Fibroblast of lung (primary cell): Measurements from ENCODE around the gene PHLDA2. TPM values are rescaled to one million over a fixed set of nuclear protein-coding genes. Genes with fewer than 3 reads are reported as not detected.

Experiments
- DNase-seq, 2 donors: peaks; one replicate each; pipeline versions ENCODE4 v3.0.0 to v3.0.0-alpha.2; 2010; ENCODE audit warnings: low read depth in 2 of 2
- H2AFZ ChIP-seq: 2 replicates; pipeline ENCODE4 v1.5.1; 2012; ENCODE audit warnings: low read length, control low read depth, inconsistent platforms
- H3K27ac ChIP-seq: 2 replicates; pipeline ENCODE4 v1.5.1; 2011; ENCODE audit warnings: low read length, control low read depth; ENCODE audit not compliant: insufficient read depth
- H3K27me3 ChIP-seq: 2 replicates; pipeline ENCODE4 v1.5.1; 2011; ENCODE audit warnings: mild to moderate bottlenecking, low read length; ENCODE audit not compliant: control insufficient read depth, insufficient read depth
- H3K36me3 ChIP-seq: 2 replicates; pipeline ENCODE4 v1.5.1; 2011; ENCODE audit warnings: low read length; ENCODE audit not compliant: control insufficient read depth, insufficient read depth
- H3K4me1 ChIP-seq: 2 replicates; pipeline ENCODE4 v1.5.1; 2011; ENCODE audit warnings: low read length; ENCODE audit not compliant: control insufficient read depth, insufficient read depth; ENCODE audit errors: extremely low read depth
- H3K4me2 ChIP-seq: 2 replicates; pipeline ENCODE4 v1.5.1; 2011; ENCODE audit warnings: low read length, control low read depth; ENCODE audit not compliant: insufficient read depth; ENCODE audit errors: extremely low read depth
- H3K4me3 ChIP-seq, 4 experiments: fragments of 200-600 bp in 1 of 4; sonication (generic) in 1 of 4; replicated peaks in 1 of 4; 2 replicates each; pipeline ENCODE4 v1.5.1; 2011 to 2016; ENCODE audit warnings: low read length in 4 of 4, low read depth in 3 of 4, mild to moderate bottlenecking in 3 of 4, control low read depth in 2 of 4, inconsistent platforms in 1 of 4, mixed read lengths in 1 of 4; ENCODE audit not compliant: insufficient read depth in 1 of 4; ENCODE audit errors: control extremely low read depth in 1 of 4
- H3K79me2 ChIP-seq: 2 replicates; pipeline ENCODE4 v1.5.1; 2012; ENCODE audit warnings: mild to moderate bottlenecking, low read length, inconsistent platforms; ENCODE audit not compliant: control insufficient read depth, insufficient read depth
- H3K9ac ChIP-seq: 2 replicates; pipeline ENCODE4 v1.5.1; 2011; ENCODE audit warnings: mild to moderate bottlenecking, low read length, control low read depth; ENCODE audit not compliant: insufficient read depth
- H3K9me3 ChIP-seq: 2 replicates; pipeline ENCODE4 v1.5.1; 2012; ENCODE audit warnings: low read depth, low read length; ENCODE audit not compliant: control insufficient read depth, insufficient read depth
- H4K20me1 ChIP-seq: 2 replicates; pipeline ENCODE4 v1.5.1; 2011; ENCODE audit warnings: low read length; ENCODE audit not compliant: control insufficient read depth, insufficient read depth; ENCODE audit errors: extremely low read depth
- CTCF ChIP-seq, 2 donors: IDR thresholded peaks in 1 of 2; conservative IDR thresholded peaks in 1 of 2; 1 replicate in 1 of 2; 2 replicates in 1 of 2; pipeline ENCODE4 v1.5.1; 2011 to 2012; ENCODE audit warnings: low read length in 2 of 2, control low read depth in 1 of 2, inconsistent platforms in 1 of 2, low read depth in 1 of 2, mild to moderate bottlenecking in 1 of 2
- EZH2 ChIP-seq: IDR thresholded peaks from 2 replicates; pipeline ENCODE4 v1.5.1; 2012; ENCODE audit warnings: low read length, control low read depth, mild to moderate bottlenecking; ENCODE audit errors: missing control alignments
- polyA plus RNA-seq, 2 donors: library from polyadenylated mRNA; depleted of rRNA in 1 of 2; stranded (reverse) in 1 of 2; unstranded in 1 of 2; fragments of >200 nt; gene quantifications; 2 replicates each; pipeline ENCODE4 v1.2.1, GENCODE V29; 2011 to 2012; ENCODE audit warnings: missing spikeins in 1 of 2
- total RNA-seq: library from RNA; depleted of rRNA; stranded (reverse); fragments of >200 nt; gene quantifications from 2 replicates; pipeline ENCODE4 v1.2.1, GENCODE V29; 2014

PHLDA2 gene
- total and polyA plus RNA-seq, 2 donors (not counting 1 experiment from before 2014, with no cell fraction given): 6.8 to 16.2 TPM

DNA sequence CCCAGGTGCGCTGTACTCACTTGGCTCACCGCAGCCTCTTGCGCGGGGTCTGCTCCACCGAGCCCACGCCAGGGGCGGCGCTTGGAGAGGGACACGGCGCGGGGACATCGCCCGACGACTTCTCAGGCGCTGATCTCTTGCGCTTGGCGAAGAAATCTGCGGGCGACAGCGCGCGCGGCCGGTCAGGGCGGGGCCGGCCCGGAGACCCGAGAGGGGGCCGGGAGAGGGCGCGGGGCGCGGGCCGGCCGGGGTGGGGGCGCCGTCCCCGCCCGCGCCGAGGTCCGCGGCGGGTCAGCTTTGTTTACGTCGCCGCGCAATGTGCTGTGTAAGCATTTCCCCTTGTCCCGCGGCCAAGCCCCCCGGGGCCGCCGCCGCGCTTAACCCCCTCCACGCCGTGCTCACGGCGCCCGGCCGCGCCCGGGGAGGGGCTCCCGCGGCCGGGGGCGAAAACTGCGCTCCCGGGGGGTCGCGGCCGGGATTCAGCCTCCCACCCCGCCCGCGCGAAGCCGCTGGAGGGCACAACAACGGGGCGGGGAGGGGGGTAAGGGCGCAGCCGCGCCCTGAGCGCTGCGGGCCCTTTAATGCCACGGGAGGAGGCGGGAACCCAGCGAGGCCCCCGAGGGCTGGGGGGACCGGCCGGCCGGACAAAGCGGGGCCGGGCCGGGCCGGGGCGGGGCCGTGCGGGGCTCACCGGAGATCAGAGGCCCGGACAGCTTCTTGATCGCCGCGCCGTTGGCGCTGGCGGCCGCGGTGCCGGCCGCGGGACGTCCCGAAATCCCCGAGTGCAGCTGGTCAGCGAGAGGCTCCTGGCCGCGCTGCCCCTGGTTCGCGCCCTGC is 45.0 kb downstream of the PHLDA2 start:
- Histone ChIP-seq H3K27me3 (peaks cover 3% of the 10 kb centered on the region), H3K79me2 (no peaks in the 10 kb centered on the region), H3K4me3 (peak overlapping the region; percentile 50 to 77 (median 72)), H2AFZ (no peak overlapping the region), H4K20me1 (no peaks in the 10 kb centered on the region), H3K36me3 (no peaks in the 10 kb centered on the region), H3K4me1 (no peaks in the 10 kb centered on the region), H3K9me3 (no peaks in the 10 kb centered on the region), H3K9ac (peak overlapping the region; percentile 66), H3K4me2 (peak overlapping the region; percentile 64), H3K27ac (no peak overlapping the region)
- TF ChIP-seq CTCF (conservative IDR thresholded peaks at IDR 0.05 in 1 of 2, IDR thresholded peaks at IDR 0.05 in 1 of 2; ENCODE audit: low read depth in 1 of 2, low read length in 2 of 2) (no peak), EZH2 (no peak)
- peak; percentile 33 to 47 for DNase-seq

- Histone ChIP-seq H3K79me2 (no peaks in the 10 kb centered on the region), H3K36me3 (no peaks in the 10 kb centered on the region), H3K4me3 (peak overlapping the region; percentile 50 to 77 (median 72)), H3K27me3 (peaks cover 3% of the 10 kb centered on the region), H3K9ac (peak overlapping the region; percentile 66), H3K27ac (no peak overlapping the region), H3K4me2 (peak overlapping the region; percentile 64), H3K9me3 (no peaks in the 10 kb centered on the region), H3K4me1 (no peaks in the 10 kb centered on the region), H4K20me1 (no peaks in the 10 kb centered on the region), H2AFZ (no peak overlapping the region)
- TF ChIP-seq EZH2: no peak
- TF ChIP-seq CTCF (conservative IDR thresholded peaks at IDR 0.05 in 1 of 2, IDR thresholded peaks at IDR 0.05 in 1 of 2; ENCODE audit: low read depth in 1 of 2, low read length in 2 of 2): no peak
- DNase-seq: no peak
Observed at GRCh38 chr11:2883640-2883978, 45.6 kb downstream of the PHLDA2 start.

DNA sequence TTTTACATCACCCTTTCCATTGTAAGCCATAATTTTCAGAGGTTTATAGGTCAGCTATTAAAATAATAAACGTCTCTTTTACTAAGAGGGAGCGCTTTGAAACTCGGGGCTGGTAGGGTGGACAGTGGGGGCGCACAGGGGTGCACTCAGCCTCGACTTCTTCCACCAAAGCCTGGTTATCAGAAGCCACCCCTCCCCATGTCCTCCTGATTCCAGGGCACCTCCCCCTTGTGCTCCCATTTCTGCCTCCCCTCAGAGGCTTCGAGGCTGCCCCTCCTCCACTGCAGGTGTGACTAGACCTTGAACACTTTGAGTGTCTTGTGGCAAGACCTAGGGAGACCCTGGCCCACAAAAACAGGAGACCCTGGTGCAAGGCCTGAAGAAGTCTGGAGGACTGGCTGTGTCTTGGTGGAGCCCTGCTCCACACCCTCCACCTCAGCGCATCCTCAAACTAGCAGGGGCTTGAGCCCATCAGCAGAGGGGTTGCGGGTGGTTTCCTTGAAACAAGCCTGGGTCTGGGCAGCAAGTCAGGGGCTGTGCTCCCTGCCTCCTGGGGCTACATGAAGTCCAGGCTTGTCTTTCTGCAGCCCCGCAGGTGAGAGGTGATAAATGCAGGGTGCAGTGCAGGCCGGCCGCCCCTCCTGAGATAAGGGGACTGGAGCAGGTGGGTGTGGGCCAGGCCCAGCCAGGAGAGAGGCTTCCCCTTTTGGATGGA is 46.7 kb downstream of the PHLDA2 start:
- H3K9me3 ChIP-seq: no peaks in the 10 kb centered on the region
- TF ChIP-seq EZH2 (no peak), CTCF (conservative IDR thresholded peaks at IDR 0.05 in 1 of 2, IDR thresholded peaks at IDR 0.05 in 1 of 2; ENCODE audit: low read depth in 1 of 2, low read length in 2 of 2) (no peak)

More for the DNA sequence above, 46.7 kb downstream of the PHLDA2 start:
- Histone ChIP-seq H4K20me1 (no peaks in the 10 kb centered on the region), H3K4me2 (no peak overlapping the region), H3K4me3 (peak overlapping the region in 2 of 4 experiments; percentile 75 to 77), H3K36me3 (no peaks in the 10 kb centered on the region), H3K27ac (no peak overlapping the region), H3K4me1 (no peaks in the 10 kb centered on the region), H3K27me3 (peaks cover 5% of the 10 kb centered on the region), H2AFZ (no peak overlapping the region), H3K79me2 (no peaks in the 10 kb centered on the region), H3K9ac (no peak overlapping the region)
- no peak for DNase-seq
